ENCODE data around the gene COP1.

The COP1 gene

GRCh38 chr1:176066709-176067108 lies 140.4 kb downstream of the COP1 start:
- H3K4me3 ChIP-seq (ENCODE audit: low read depth, low read length), result no peak overlapping the region
- no peak for TF ChIP-seq CTCF (IDR thresholded peaks at IDR 0.05)
- no peaks in the 10 kb centered on the region for H3K36me3 ChIP-seq (ENCODE audit: control insufficient read depth, insufficient read depth, low read length)
- no peak overlapping the region for H3K27ac ChIP-seq
- no peaks in the 10 kb centered on the region for H3K79me2 ChIP-seq
- no peaks in the 10 kb centered on the region for H3K4me1 ChIP-seq
- no peaks in the 10 kb centered on the region for H3K27me3 ChIP-seq (ENCODE audit: control insufficient read depth, insufficient read depth, low read length)
- no peak overlapping the region for H3K4me2 ChIP-seq (ENCODE audit: low read length)
- no peak overlapping the region for H3K9ac ChIP-seq
- no peaks in the 10 kb centered on the region for H3K9me3 ChIP-seq (ENCODE audit: control insufficient read depth, low read length)
- H2AFZ ChIP-seq, result no peak overlapping the region

- TF ChIP-seq CTCF (IDR thresholded peaks at IDR 0.05), result no peak
- Histone ChIP-seq H3K9me3 (ENCODE audit: control insufficient read depth, low read length) (no peaks in the 10 kb centered on the region), H3K36me3 (ENCODE audit: control insufficient read depth, insufficient read depth, low read length) (no peaks in the 10 kb centered on the region)
Observed at GRCh38 chr1:176058686-176059085, 148.4 kb downstream of the COP1 start.

GRCh38 chr1:176056312-176056711 lies 150.8 kb downstream of the COP1 start:
- H2AFZ ChIP-seq, result no peak overlapping the region
- no peak for TF ChIP-seq CTCF (IDR thresholded peaks at IDR 0.05)

More at GRCh38 chr1:176058686-176059085, 148.4 kb downstream of the COP1 start:
- H2AFZ ChIP-seq, result no peak overlapping the region
- H3K27ac ChIP-seq, result no peak overlapping the region
- no peaks in the 10 kb centered on the region for H3K79me2 ChIP-seq
- H3K4me2 ChIP-seq (ENCODE audit: low read length), result no peak overlapping the region
- no peak overlapping the region for H3K4me3 ChIP-seq (ENCODE audit: low read depth, low read length)
- H3K9ac ChIP-seq, result no peak overlapping the region
- H3K27me3 ChIP-seq (ENCODE audit: control insufficient read depth, insufficient read depth, low read length), result no peaks in the 10 kb centered on the region
- peaks cover 2% of the 10 kb centered on the region for H3K4me1 ChIP-seq

GRCh38 chr1:176055398-176055797 lies 151.7 kb downstream of the COP1 start:
- no peak overlapping the region for H2AFZ ChIP-seq
- no peaks in the 10 kb centered on the region for H3K79me2 ChIP-seq
- H3K27me3 ChIP-seq (ENCODE audit: control insufficient read depth, insufficient read depth, low read length), result no peaks in the 10 kb centered on the region
- H3K27ac ChIP-seq, result no peak overlapping the region
- H3K4me2 ChIP-seq (ENCODE audit: low read length), result no peak overlapping the region
- TF ChIP-seq CTCF (IDR thresholded peaks at IDR 0.05), result no peak
- no peak overlapping the region for H3K4me3 ChIP-seq (ENCODE audit: low read depth, low read length)
- no peak overlapping the region for H3K9ac ChIP-seq
- peaks cover 2% of the 10 kb centered on the region for H3K4me1 ChIP-seq
- H3K9me3 ChIP-seq (ENCODE audit: control insufficient read depth, low read length), result no peaks in the 10 kb centered on the region
- H3K36me3 ChIP-seq (ENCODE audit: control insufficient read depth, insufficient read depth, low read length), result no peaks in the 10 kb centered on the region

More at GRCh38 chr1:176056312-176056711, 150.8 kb downstream of the COP1 start:
- Histone ChIP-seq H3K4me2 (ENCODE audit: low read length) (no peak overlapping the region), H3K79me2 (no peaks in the 10 kb centered on the region), H3K4me3 (ENCODE audit: low read depth, low read length) (no peak overlapping the region), H3K9ac (no peak overlapping the region), H3K9me3 (ENCODE audit: control insufficient read depth, low read length) (no peaks in the 10 kb centered on the region), H3K27ac (no peak overlapping the region), H3K4me1 (peaks cover 2% of the 10 kb centered on the region), H3K36me3 (ENCODE audit: control insufficient read depth, insufficient read depth, low read length) (no peaks in the 10 kb centered on the region), H3K27me3 (ENCODE audit: control insufficient read depth, insufficient read depth, low read length) (no peaks in the 10 kb centered on the region)

- no peaks in the 10 kb centered on the region for H3K36me3 ChIP-seq (ENCODE audit: control insufficient read depth, insufficient read depth, low read length)
- H2AFZ ChIP-seq, result no peak overlapping the region
- no peaks in the 10 kb centered on the region for H3K4me1 ChIP-seq
- H3K4me2 ChIP-seq (ENCODE audit: low read length), result no peak overlapping the region
- H3K27me3 ChIP-seq (ENCODE audit: control insufficient read depth, insufficient read depth, low read length), result no peaks in the 10 kb centered on the region
- no peak overlapping the region for H3K9ac ChIP-seq
- H3K27ac ChIP-seq, result no peak overlapping the region
- H3K9me3 ChIP-seq (ENCODE audit: control insufficient read depth, low read length), result no peaks in the 10 kb centered on the region
- H3K4me3 ChIP-seq (ENCODE audit: low read depth, low read length), result no peak overlapping the region
- TF ChIP-seq CTCF (IDR thresholded peaks at IDR 0.05), result no peak
- no peaks in the 10 kb centered on the region for H3K79me2 ChIP-seq
Observed at GRCh38 chr1:176051902-176052518, 155.1 kb downstream of the COP1 start.
